ENCODE measurements around the gene SSNA1.

Gene SSNA1

GRCh38 chr9:137156567-137157375 is 31.7 kb upstream of the SSNA1 start:
- DNase-seq = no peak

- no peak for DNase-seq
Observed at GRCh38 chr9:137157618-137158415, 30.7 kb upstream of the SSNA1 start.

GRCh38 chr9:137158625-137159024 is 29.9 kb upstream of the SSNA1 start:
- DNase-seq = no peak

GRCh38 chr9:137159105-137160053 is 29.1 kb upstream of the SSNA1 start:
- DNase-seq = no peak

- DNase-seq = no peak
Observed at GRCh38 chr9:137160054-137160425, 28.4 kb upstream of the SSNA1 start.

GRCh38 chr9:137160716-137161557 is 27.5 kb upstream of the SSNA1 start:
- DNase-seq = peak; percentile 79

- DNase-seq = peak; percentile 79
Observed at GRCh38 chr9:137161558-137162486, 26.7 kb upstream of the SSNA1 start.

- peak; percentile 15 for DNase-seq
Observed at GRCh38 chr9:137162505-137163364, 25.7 kb upstream of the SSNA1 start.

- DNase-seq = no peak
Observed at GRCh38 chr9:137163365-137163715, 25.1 kb upstream of the SSNA1 start.

GRCh38 chr9:137163805-137164204 is 24.7 kb upstream of the SSNA1 start:
- no peak for DNase-seq

- no peak for DNase-seq
Observed at GRCh38 chr9:137164370-137165249, 23.9 kb upstream of the SSNA1 start.

GRCh38 chr9:137165250-137165836 is 23.1 kb upstream of the SSNA1 start:
- no peak for DNase-seq

- DNase-seq = no peak
Observed at GRCh38 chr9:137166380-137167229, 21.9 kb upstream of the SSNA1 start.

GRCh38 chr9:137167277-137167746 is 21.2 kb upstream of the SSNA1 start:
- peak; percentile 29 for DNase-seq

- DNase-seq = peak; percentile 78
Observed at GRCh38 chr9:137167747-137168572, 20.5 kb upstream of the SSNA1 start.

GRCh38 chr9:137168573-137168903 is 19.9 kb upstream of the SSNA1 start:
- no peak for DNase-seq
